Mesendoderm (in vitro differentiated cells): ENCODE measurements around the gene TPT1.
"Not testable (repeated sequence)": the region's sequence is repeated elsewhere in the genome, so short reads cannot be mapped to it uniquely, and the experiment has no call there.

ENCODE experiments used
- DNase-seq: peaks from one replicate; pipeline ENCODE4 v3.0.0; 2013
- H2AK5ac ChIP-seq: 2 replicates; pipeline ENCODE4 v1.6.1; 2013; ENCODE audit warnings: low read length, inconsistent platforms
- H2BK120ac ChIP-seq: 2 replicates; pipeline ENCODE4 v1.6.1; 2013; ENCODE audit warnings: low read depth, mild to moderate bottlenecking, low read length, moderate library complexity, mixed read lengths
- H2BK15ac ChIP-seq: replicated peaks from 2 replicates; pipeline ENCODE4 v1.6.1; 2013; ENCODE audit warnings: low read depth, mild to moderate bottlenecking, moderate library complexity
- H2BK5ac ChIP-seq: 2 replicates; pipeline ENCODE4 v1.6.1; 2013; ENCODE audit warnings: low read length, inconsistent platforms
- H3K18ac ChIP-seq: 2 replicates; pipeline ENCODE4 v1.6.1; 2013; ENCODE audit warnings: mild to moderate bottlenecking, low read length, mixed read lengths
- H3K23ac ChIP-seq: one replicate; pipeline ENCODE4 v1.6.1; 2013; ENCODE audit warnings: low read length
- H3K27ac ChIP-seq: 2 replicates; pipeline ENCODE4 v1.5.1; 2013; ENCODE audit warnings: low read depth, mild to moderate bottlenecking, inconsistent platforms, low read length, moderate library complexity
- H3K27me3 ChIP-seq: 2 replicates; pipeline ENCODE4 v1.6.1; 2013; ENCODE audit warnings: low read length, control low read depth, mild to moderate bottlenecking, inconsistent platforms; ENCODE audit not compliant: insufficient read depth, poor library complexity
- H3K36me3 ChIP-seq: 2 replicates; pipeline ENCODE4 v1.6.1; 2013; ENCODE audit warnings: low read length, inconsistent platforms; ENCODE audit not compliant: control insufficient read depth, insufficient read depth
- H3K4ac ChIP-seq: one replicate; pipeline ENCODE4 v1.6.1; 2013; ENCODE audit warnings: low read depth, mild to moderate bottlenecking, low read length, moderate library complexity
- H3K4me1 ChIP-seq: 2 replicates; pipeline ENCODE4 v1.6.1; 2013; ENCODE audit warnings: low read depth, low read length, inconsistent platforms; ENCODE audit not compliant: control insufficient read depth
- H3K4me2 ChIP-seq: 2 replicates; pipeline ENCODE4 v1.6.1; 2013; ENCODE audit warnings: low read length
- H3K4me3 ChIP-seq: 2 replicates; pipeline ENCODE4 v1.5.1; 2013; ENCODE audit warnings: mild to moderate bottlenecking, low read length
- H3K56ac ChIP-seq: one replicate; pipeline ENCODE4 v1.6.1; 2013; ENCODE audit warnings: low read length
- H3K79me1 ChIP-seq: 2 replicates; pipeline ENCODE4 v1.6.1; 2013; ENCODE audit warnings: low read length, inconsistent platforms
- H3K79me2 ChIP-seq: 2 replicates; pipeline ENCODE4 v1.6.1; 2013; ENCODE audit warnings: mild to moderate bottlenecking, low read length; ENCODE audit not compliant: control insufficient read depth, insufficient read depth
- H3K9ac ChIP-seq: 2 replicates; pipeline ENCODE4 v1.6.1; 2013; ENCODE audit warnings: low read length, inconsistent platforms
- H4K5ac ChIP-seq: one replicate; pipeline ENCODE4 v1.6.1; 2013; ENCODE audit warnings: low read length
- H4K8ac ChIP-seq: one replicate; pipeline ENCODE4 v1.6.1; 2013; ENCODE audit warnings: low read depth, mild to moderate bottlenecking, control low read depth, low read length, moderate library complexity
- WGBS: extraction: QIAGEN DNeasy Blood & Tissue Kit; methylation state at CpG from one replicate; pipeline ENCODE4 v1.1.7; 2013; ENCODE audit warnings: low lambda C conversion rate, missing lambda C conversion rate; ENCODE audit not compliant: insufficient coverage; ENCODE audit errors: extremely low coverage; 5-methylcytosine and 5-hydroxymethylcytosine counted together

Gene TPT1

GRCh38 chr13:45356966-45357672, 16.1 kb upstream of the TPT1 start:
- Histone ChIP-seq H3K4ac (no peak overlapping the region), H4K8ac (no peak overlapping the region), H3K27me3 (no peaks in the 10 kb centered on the region), H3K18ac (no peak overlapping the region), H2BK15ac (no peak overlapping the region), H3K79me2 (no peaks in the 10 kb centered on the region), H3K4me1 (no peaks in the 10 kb centered on the region), H3K4me2 (no peak overlapping the region), H2BK120ac (no peak overlapping the region), H3K9ac (no peak overlapping the region), H3K23ac (no peak overlapping the region), H3K79me1 (no peaks in the 10 kb centered on the region), H3K27ac (no peak overlapping the region), H2BK5ac (no peak overlapping the region), H3K56ac (no peak overlapping the region), H3K4me3 (no peak overlapping the region), H3K36me3 (no peaks in the 10 kb centered on the region), H2AK5ac (no peak overlapping the region), H4K5ac (no peak overlapping the region)
- DNase-seq, result no peak
- no CpG with 5 or more reads among the region's 7 CpGs for WGBS

GRCh38 chr13:45353895-45354294, 12.9 kb upstream of the TPT1 start:
- Histone ChIP-seq H4K5ac (no peak overlapping the region), H3K23ac (no peak overlapping the region), H3K4ac (no peak overlapping the region), H3K9ac (no peak overlapping the region), H2AK5ac (no peak overlapping the region), H3K4me2 (no peak overlapping the region), H3K56ac (no peak overlapping the region), H3K79me2 (no peaks in the 10 kb centered on the region), H3K27ac (no peak overlapping the region), H2BK15ac (no peak overlapping the region), H4K8ac (no peak overlapping the region), H3K4me3 (no peak overlapping the region), H3K36me3 (peaks cover 2% of the 10 kb centered on the region), H3K79me1 (no peaks in the 10 kb centered on the region), H2BK5ac (no peak overlapping the region), H2BK120ac (no peak overlapping the region), H3K18ac (no peak overlapping the region), H3K4me1 (no peaks in the 10 kb centered on the region), H3K27me3 (no peaks in the 10 kb centered on the region)
- no CpG with 5 or more reads among the region's 1 CpG for WGBS
- DNase-seq, result no peak

- Histone ChIP-seq H3K36me3 (peaks cover 2% of the 10 kb centered on the region), H2AK5ac (no peak overlapping the region), H2BK5ac (no peak overlapping the region), H2BK15ac (no peak overlapping the region), H2BK120ac (no peak overlapping the region), H3K4me3 (no peak overlapping the region), H3K27ac (no peak overlapping the region), H3K4me2 (no peak overlapping the region), H3K4me1 (no peaks in the 10 kb centered on the region), H3K9ac (no peak overlapping the region), H3K56ac (no peak overlapping the region), H4K8ac (no peak overlapping the region), H3K79me2 (no peaks in the 10 kb centered on the region), H3K23ac (no peak overlapping the region), H3K27me3 (no peaks in the 10 kb centered on the region), H4K5ac (no peak overlapping the region), H3K4ac (no peak overlapping the region), H3K18ac (no peak overlapping the region), H3K79me1 (no peaks in the 10 kb centered on the region)
- DNase-seq, result no peak
- whole genome bisulfite sequencing, result no CpG with 5 or more reads among the region's 10 CpGs
Measured at GRCh38 chr13:45352031-45352430, 11.0 kb upstream of the TPT1 start.

GRCh38 chr13:45350152-45350551, 9.2 kb upstream of the TPT1 start:
- H3K27ac ChIP-seq, result no peak overlapping the region
- peaks cover 2% of the 10 kb centered on the region for H3K36me3 ChIP-seq
- H3K27me3 ChIP-seq, result no peaks in the 10 kb centered on the region
- H2BK120ac ChIP-seq, result no peak overlapping the region
- no peak overlapping the region for H3K56ac ChIP-seq
- H3K4me3 ChIP-seq, result no peak overlapping the region
- H3K79me1 ChIP-seq, result no peaks in the 10 kb centered on the region
- no peak overlapping the region for H3K4ac ChIP-seq
- no CpG with 5 or more reads among the region's 8 CpGs for WGBS
- no peak overlapping the region for H4K8ac ChIP-seq
- no peaks in the 10 kb centered on the region for H3K79me2 ChIP-seq
- no peak overlapping the region for H2BK15ac ChIP-seq
- no peaks in the 10 kb centered on the region for H3K4me1 ChIP-seq
- H3K23ac ChIP-seq, result no peak overlapping the region
- no peak for DNase-seq
- H3K4me2 ChIP-seq, result no peak overlapping the region
- H4K5ac ChIP-seq, result no peak overlapping the region
- no peak overlapping the region for H3K9ac ChIP-seq
- no peak overlapping the region for H2AK5ac ChIP-seq
- no peak overlapping the region for H3K18ac ChIP-seq
- no peak overlapping the region for H2BK5ac ChIP-seq

- Histone ChIP-seq H3K56ac (no peak overlapping the region), H3K4ac (no peak overlapping the region), H2BK5ac (no peak overlapping the region), H3K27ac (no peak overlapping the region), H3K18ac (no peak overlapping the region), H3K79me1 (no peaks in the 10 kb centered on the region), H2AK5ac (no peak overlapping the region), H3K4me3 (no peak overlapping the region), H3K23ac (no peak overlapping the region), H3K79me2 (no peaks in the 10 kb centered on the region), H3K36me3 (peaks cover 2% of the 10 kb centered on the region), H3K4me1 (no peaks in the 10 kb centered on the region), H4K5ac (no peak overlapping the region), H2BK15ac (no peak overlapping the region), H3K9ac (no peak overlapping the region), H4K8ac (no peak overlapping the region), H3K27me3 (no peaks in the 10 kb centered on the region), H2BK120ac (no peak overlapping the region), H3K4me2 (no peak overlapping the region)
- WGBS, result no CpG with 5 or more reads among the region's 2 CpGs
- no peak for DNase-seq
Measured at GRCh38 chr13:45349438-45349837, 8.5 kb upstream of the TPT1 start.

GRCh38 chr13:45344064-45344463, 3.1 kb upstream of the TPT1 start:
- not testable (repeated sequence) for H3K4ac ChIP-seq, H3K36me3 ChIP-seq, H3K27ac ChIP-seq, H3K4me2 ChIP-seq, H3K9ac ChIP-seq, H2AK5ac ChIP-seq, H2BK5ac ChIP-seq, DNase-seq, H3K56ac ChIP-seq, H4K5ac ChIP-seq, H2BK15ac ChIP-seq, H4K8ac ChIP-seq, H3K79me1 ChIP-seq, H3K4me1 ChIP-seq, H3K18ac ChIP-seq, H2BK120ac ChIP-seq, H3K4me3 ChIP-seq, H3K27me3 ChIP-seq, H3K23ac ChIP-seq
- WGBS, result no CpG with 5 or more reads among the region's 8 CpGs
- peaks cover 22% of the 10 kb centered on the region for H3K79me2 ChIP-seq
